Esophagus squamous epithelium (tissue), 5 donors: Measurements from ENCODE around the gene KRTAP9-2. TPM values are rescaled to one million over a fixed set of nuclear protein-coding genes. Genes with fewer than 3 reads are reported as not detected.
"Not testable (repeated sequence)": the region's sequence is repeated elsewhere in the genome, so short reads cannot be mapped to it uniquely, and the experiment has no call there.

Source experiments
- DNase-seq: peaks from one replicate; lab custom pipeline; 2025; lab: John Stamatoyannopoulos, UW
- H3K27ac ChIP-seq, 4 donors: fragments of 200-600 bp; sonication (generic); one replicate each; pipeline ENCODE4 v1.5.1; 2016 to 2019; ENCODE audit warnings: mild to moderate bottlenecking in 1 of 4
- H3K27me3 ChIP-seq, 4 donors: fragments of 200-600 bp; sonication (generic); 1 replicate in 3 of 4; 2 replicates in 1 of 4; pipeline versions ENCODE4 v1.5.1 to v1.6.0; 2017 to 2021; ENCODE audit warnings: antibody characterized with exemption in 1 of 4
- H3K36me3 ChIP-seq, 3 donors: fragments of 200-600 bp; sonication (generic); one replicate each; pipeline ENCODE4 v1.5.1; 2016 to 2019
- H3K4me1 ChIP-seq, 3 donors: fragments of 200-600 bp; sonication (generic); one replicate each; pipeline ENCODE4 v1.5.1; 2017 to 2019
- H3K4me3 ChIP-seq, 4 donors: fragments of 200-600 bp; sonication (generic); 1 replicate in 3 of 4; 2 replicates in 1 of 4; pipeline ENCODE4 v1.5.1; 2016 to 2019; ENCODE audit warnings: mild to moderate bottlenecking in 2 of 4, moderate library complexity in 1 of 4
- H3K9me3 ChIP-seq, 3 donors: fragments of 200-600 bp; sonication (generic); one replicate each; pipeline ENCODE4 v1.5.1; 2016 to 2019
- CTCF ChIP-seq, 6 experiments: fragments of 450-650 bp in 4 of 6; fragments of 200-600 bp in 2 of 6; sonication (generic) in 2 of 6; IDR thresholded peaks; one replicate each; pipeline ENCODE4 v1.5.1; 2016 to 2019; ENCODE audit warnings: antibody characterized with exemption in 6 of 6, mild to moderate bottlenecking in 4 of 6, moderate library complexity in 4 of 6
- POLR2A ChIP-seq, 4 donors: fragments of 450-650 bp; IDR thresholded peaks; one replicate each; pipeline ENCODE4 v1.6.1; 2017; ENCODE audit warnings: antibody characterized with exemption in 4 of 4, mild to moderate bottlenecking in 4 of 4, moderate library complexity in 3 of 4
- WGBS, 2 donors: methylation state at CpG; one replicate each; pipeline ENCODE4 v1.1.5; 2018; 5-methylcytosine and 5-hydroxymethylcytosine counted together
- intact Hi-C: fragments of 100-400 bp; cut with DNase I; formaldehyde crosslinking; loops from one replicate; pipeline ENCODE4 v1.15.0; 2022
- small RNA-seq, 4 donors: library from RNA; depleted of rRNA; stranded (forward); fragments of <200 nt; gene quantifications; one replicate each; pipeline ENCODE3, GENCODE V24; 2016
- total RNA-seq, 4 donors: library from RNA; depleted of rRNA; stranded (reverse); fragments of >200 nt; gene quantifications; one replicate each; pipeline ENCODE4 v1.1.0, GENCODE V29; 2016
- donor health status: DM: yes; HTN: yes; CAD: no.

Gene KRTAP9-2
- total RNA-seq, 4 donors from 2014 or later: not detected

GRCh38 chr17:41271858-41272257 is 45.4 kb downstream of the KRTAP9-2 start:
- TF ChIP-seq POLR2A (IDR thresholded peaks at IDR 0.05) (no peak), CTCF (IDR thresholded peaks at IDR 0.05) (no peak)
- H3K27ac ChIP-seq: no peak overlapping the region
- no peaks in the 10 kb centered on the region for H3K4me1 ChIP-seq
- 75% methylated on average over 1 of the region's 1 CpG; no CpG with 5 or more reads in 1 of the 2 donors for WGBS, 2 donors
- no peak overlapping the region for H3K4me3 ChIP-seq
- no peaks in the 10 kb centered on the region for H3K9me3 ChIP-seq
- H3K36me3 ChIP-seq: no peaks in the 10 kb centered on the region
- no peak for DNase-seq
- intact Hi-C loops: no loop called here
- peaks cover 0 to 5% (median 0%) of the 10 kb centered on the region in 4 donors for H3K27me3 ChIP-seq

- WGBS, 2 donors: 80 to 100% methylated on average over 1 of the region's 3 CpGs
- H3K27me3 ChIP-seq, H3K4me1 ChIP-seq, H3K9me3 ChIP-seq, H3K36me3 ChIP-seq, H3K4me3 ChIP-seq, DNase-seq, intact Hi-C loops, H3K27ac ChIP-seq: not testable (repeated sequence)
Measured at GRCh38 chr17:41275648-41276190, 49.3 kb downstream of the KRTAP9-2 start, which contains the start of gene KRTAP9-7. Gene KRTAP9-7 (plus strand): TSS chr17:41275698. CDS start chr17:41275698, 0 bp downstream.

Small RNA genes within 50 kb of the gene (small RNA-seq; reads per million reads assigned to genes)
- gene KRTAP4-17P: 0 reads per million in 4 donors

Other genes starting within 250 kb of the KRTAP9-2 start
- under 1 TPM in 1 of 4 donors, not detected in 3; 0.19 TPM for gene KRT40, start 242.3 kb upstream of the KRTAP9-2 start, total RNA-seq
- not detected for gene KRTAP3-3, start 232.5 kb upstream of the KRTAP9-2 start, total RNA-seq
- under 1 TPM in 1 of 4 donors, not detected in 3; 0.57 TPM for gene KRTAP3-2, start 226.7 kb upstream of the KRTAP9-2 start, total RNA-seq
- gene KRTAP3-1, start 217.5 kb upstream of the KRTAP9-2 start, total RNA-seq: not detected
- not detected for gene KRTAP1-5, start 199.4 kb upstream of the KRTAP9-2 start, total RNA-seq
- not detected for gene KRTAP1-4, start 196.5 kb upstream of the KRTAP9-2 start, total RNA-seq
- gene KRTAP1-3, start 191.8 kb upstream of the KRTAP9-2 start, total RNA-seq: not detected
- gene KRTAP1-1, start 185.2 kb upstream of the KRTAP9-2 start, total RNA-seq: not detected
- not detected for gene KRTAP2-1, start 179.3 kb upstream of the KRTAP9-2 start, total RNA-seq
- not detected for gene KRTAP2-2, start 171.4 kb upstream of the KRTAP9-2 start, total RNA-seq
- not detected for gene KRTAP2-3, start 166.5 kb upstream of the KRTAP9-2 start, total RNA-seq
- not detected for gene KRTAP2-4, start 160.8 kb upstream of the KRTAP9-2 start, total RNA-seq
- gene KRTAP4-7, start 142.5 kb upstream of the KRTAP9-2 start, total RNA-seq: not detected
- not detected for gene KRTAP4-8, start 128.5 kb upstream of the KRTAP9-2 start, total RNA-seq
- not detected for gene KRTAP4-16, start 124.4 kb upstream of the KRTAP9-2 start, total RNA-seq
- gene KRTAP4-9, start 121.3 kb upstream of the KRTAP9-2 start, total RNA-seq: not detected
- gene KRTAP4-11, start 108.3 kb upstream of the KRTAP9-2 start, total RNA-seq: under 1 TPM in 1 of 4 donors, not detected in 3; 0.22 TPM
- gene KRTAP4-12, start 102.5 kb upstream of the KRTAP9-2 start, total RNA-seq: not detected
- not detected for gene KRTAP4-6, start 86.1 kb upstream of the KRTAP9-2 start, total RNA-seq
- gene KRTAP4-5, start 76.8 kb upstream of the KRTAP9-2 start, total RNA-seq: not detected
- gene KRTAP4-4, start 65.9 kb upstream of the KRTAP9-2 start, total RNA-seq: not detected
- not detected for gene KRTAP4-3, start 58.4 kb upstream of the KRTAP9-2 start, total RNA-seq
- not detected for gene KRTAP4-2, start 48.4 kb upstream of the KRTAP9-2 start, total RNA-seq
- not detected for gene KRTAP4-1, start 41.7 kb upstream of the KRTAP9-2 start, total RNA-seq
- not detected for gene KRTAP9-1, start 36.8 kb upstream of the KRTAP9-2 start, total RNA-seq
- not detected for gene KRTAP9-3, start 5.8 kb downstream of the KRTAP9-2 start, total RNA-seq
- gene KRTAP9-8, start 11.4 kb downstream of the KRTAP9-2 start, total RNA-seq: not detected
- gene KRTAP9-4, start 23.0 kb downstream of the KRTAP9-2 start, total RNA-seq: not detected
- gene KRTAP9-9, start 28.7 kb downstream of the KRTAP9-2 start, total RNA-seq: not detected
- gene KRTAP9-6, start 38.7 kb downstream of the KRTAP9-2 start, total RNA-seq: not detected
- not detected for gene KRTAP9-7, start 49.0 kb downstream of the KRTAP9-2 start, total RNA-seq
- gene KRTAP29-1, start 76.2 kb downstream of the KRTAP9-2 start, total RNA-seq: not detected
- gene KRTAP16-1, start 82.7 kb downstream of the KRTAP9-2 start, total RNA-seq: not detected
- not detected for gene KRTAP17-1, start 89.1 kb downstream of the KRTAP9-2 start, total RNA-seq
- 1 to 10 TPM in 2 of 4 donors, under 1 TPM in 1, not detected in 1; 0.21 to 2.7 (median 1.9) TPM for gene KRT33A, start 124.2 kb downstream of the KRTAP9-2 start, total RNA-seq
- gene KRT33B, start 143.2 kb downstream of the KRTAP9-2 start, total RNA-seq: under 1 TPM in 2 of 4 donors, not detected in 2; 0.32 to 0.57 TPM
- gene KRT34, start 155.7 kb downstream of the KRTAP9-2 start, total RNA-seq: 1 to 10 TPM in 1 of 4 donors, under 1 TPM in 3; 0.40 to 1.1 (median 0.64) TPM
- 1 to 10 TPM in 2 of 4 donors, under 1 TPM in 1, not detected in 1; 0.79 to 2.5 (median 1.5) TPM for gene KRT31, start 171.0 kb downstream of the KRTAP9-2 start, total RNA-seq
- not detected for gene KRT37, start 197.9 kb downstream of the KRTAP9-2 start, total RNA-seq
- gene KRT38, start 214.3 kb downstream of the KRTAP9-2 start, total RNA-seq: under 1 TPM in 1 of 4 donors, not detected in 3; 0.18 TPM
- gene KRT32, start 240.7 kb downstream of the KRTAP9-2 start, total RNA-seq: 10 to 100 TPM in 1 of 4 donors, 1 to 10 TPM in 2, under 1 TPM in 1; 0.61 to 12.8 (median 4.6) TPM